A673 (cell line): ENCODE measurements around the gene TXN2. TPM values are rescaled to one million over a fixed set of nuclear protein-coding genes. Genes with fewer than 3 reads are reported as not detected.
"Not testable (repeated sequence)": the region's sequence is repeated elsewhere in the genome, so short reads cannot be mapped to it uniquely, and the experiment has no call there.

Source experiments
- BruUV-seq: library from RNA; stranded (reverse); fragments of 400-500 nt; replicated peaks from 2 replicates; lab custom pipeline; 2021; lab: Mats Ljungman, UMichigan
- CTCF ChIA-PET: fragments of 300-600 bp; sonication (Branson Sonifier 250); formaldehyde crosslinking; loops from one replicate; lab custom pipeline; 2022; ENCODE audit warnings: antibody characterized with exemption; lab: Charles Lee
- POLR2A ChIA-PET: fragments of 300-600 bp; sonication (Branson Sonifier 250); formaldehyde crosslinking; loops from one replicate; lab custom pipeline; 2022; ENCODE audit warnings: antibody characterized with exemption; ENCODE audit not compliant: low non-redundant PET; lab: Charles Lee
- DNase-seq: peaks from one replicate; pipeline ENCODE4 v3.0.0-alpha.2; 2015; ENCODE audit warnings: low spot score
- H3K27ac ChIP-seq: fragments of 200-600 bp; sonication (generic); 2 replicates; pipeline ENCODE4 v1.5.1; 2016; ENCODE audit warnings: mixed run types, low read depth, mild to moderate bottlenecking, mixed read lengths, antibody characterized with exemption, low read length; ENCODE audit not compliant: poor library complexity, severe bottlenecking
- H3K27me3 ChIP-seq: fragments of 200-600 bp; sonication (generic); replicated peaks from 2 replicates; pipeline ENCODE4 v1.6.1; 2017; ENCODE audit warnings: mixed run types, low read depth, mild to moderate bottlenecking, mixed read lengths, antibody characterized with exemption, low read length; ENCODE audit not compliant: insufficient read depth, poor library complexity
- H3K36me3 ChIP-seq: fragments of 200-600 bp; sonication (generic); 2 replicates; pipeline ENCODE4 v1.6.1; 2016; ENCODE audit warnings: mixed run types, mild to moderate bottlenecking, mixed read lengths, antibody characterized with exemption, low read length; ENCODE audit not compliant: insufficient read depth, poor library complexity, severe bottlenecking
- H3K4me1 ChIP-seq: fragments of 200-600 bp; sonication (generic); 2 replicates; pipeline ENCODE4 v1.6.1; 2017; ENCODE audit warnings: mixed run types, mild to moderate bottlenecking, mixed read lengths, antibody characterized with exemption, low read length; ENCODE audit not compliant: insufficient read depth, poor library complexity, severe bottlenecking
- H3K4me3 ChIP-seq: fragments of 200-600 bp; sonication (generic); 2 replicates; pipeline ENCODE4 v1.5.1; 2016; ENCODE audit warnings: low read depth, mixed run types, mild to moderate bottlenecking, mixed read lengths, low read length; ENCODE audit not compliant: poor library complexity, severe bottlenecking
- H3K9me3 ChIP-seq: fragments of 200-600 bp; sonication (generic); 2 replicates; pipeline ENCODE4 v1.6.1; 2016; ENCODE audit warnings: mixed run types, low read depth, mild to moderate bottlenecking, mixed read lengths, antibody characterized with exemption, low read length; ENCODE audit not compliant: poor library complexity, severe bottlenecking
- CTCF ChIP-seq: fragments of 300-800, 200-600 bp; sonication (generic); conservative IDR thresholded peaks from 2 replicates; pipeline ENCODE4 v1.5.1; 2017; ENCODE audit warnings: low read depth, mild to moderate bottlenecking, antibody characterized with exemption, low read length, moderate library complexity, mixed read lengths
- EZH2 ChIP-seq: fragments of 200-600 bp; sonication (generic); IDR thresholded peaks from 2 replicates; pipeline ENCODE4 v1.6.1; 2017; ENCODE audit warnings: borderline replicate concordance, low read depth, mild to moderate bottlenecking, mixed read lengths, antibody characterized with exemption, low read length; ENCODE audit not compliant: poor library complexity, severe bottlenecking
- intact Hi-C: fragments of 100-400 bp; cut with micrococcal nuclease; formaldehyde crosslinking; loops from one replicate; pipeline ENCODE4 v1.10.0; 2022; ENCODE audit not compliant: unreplicated experiment
- total RNA-seq: library from RNA; stranded (reverse); gene quantifications from 2 replicates; pipeline ENCODE4 v1.2.3, GENCODE V29; 2021

TXN2 gene
- total RNA-seq, 1 experiment from 2014 or later, result 85.4 TPM

DNA sequence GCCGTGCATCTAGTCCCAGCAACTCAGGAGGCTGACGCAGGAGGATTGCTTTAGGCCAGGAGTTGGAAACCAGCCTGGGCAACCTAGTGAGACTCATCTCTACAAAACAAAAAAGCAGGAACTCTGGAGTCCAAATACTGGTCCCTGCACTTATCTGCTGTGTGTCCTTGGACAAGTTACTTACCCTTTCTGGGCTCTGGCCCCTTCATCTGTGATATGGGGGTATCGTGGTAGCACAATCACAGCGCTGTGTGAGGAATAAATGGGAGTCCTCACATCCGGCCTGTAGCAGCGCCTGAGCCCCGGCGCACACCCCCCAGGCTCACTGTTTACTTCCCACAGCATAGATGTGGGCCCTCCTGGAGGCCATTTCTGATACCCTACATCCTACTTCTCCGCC, 49.5 kb downstream of the TXN2 start:
- BruUV-seq, result no TSS peak
- intact Hi-C loops, result no loop called here
- no peaks in the 10 kb centered on the region for H3K4me1 ChIP-seq
- no peak overlapping the region for H3K27ac ChIP-seq
- H3K4me3 ChIP-seq, result no peak overlapping the region
- ChIA-PET POLR2A (no interaction called here), CTCF (no interaction called here)
- no peaks in the 10 kb centered on the region for H3K36me3 ChIP-seq
- H3K27me3 ChIP-seq, result no peaks in the 10 kb centered on the region
- H3K9me3 ChIP-seq, result no peaks in the 10 kb centered on the region
- DNase-seq, result no peak
- no peak for TF ChIP-seq EZH2
- no peak for TF ChIP-seq CTCF

DNA sequence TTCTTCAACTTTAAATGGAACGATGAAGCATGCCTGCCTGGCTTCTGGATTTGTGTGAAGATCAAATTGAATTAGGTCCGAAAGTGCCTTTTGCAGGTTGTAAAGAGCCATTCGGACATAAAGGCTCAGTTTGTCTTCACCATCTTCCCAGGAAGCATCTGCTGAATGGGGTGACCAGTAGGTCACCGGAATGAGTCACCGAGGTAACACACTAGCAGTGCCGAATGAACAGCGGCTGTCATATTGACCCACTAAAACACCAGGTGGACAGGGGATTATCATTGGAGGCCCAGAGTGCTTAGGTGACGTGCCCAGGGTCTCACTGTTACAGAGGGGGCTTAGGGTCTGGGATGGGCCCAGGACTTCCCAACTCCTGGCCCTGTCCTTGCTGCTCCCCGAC, 50.6 kb downstream of the TXN2 start:
- Histone ChIP-seq H3K4me1 (peaks cover 6% of the 10 kb centered on the region), H3K36me3 (no peaks in the 10 kb centered on the region), H3K4me3 (no peak overlapping the region), H3K27ac (no peak overlapping the region), H3K9me3 (no peaks in the 10 kb centered on the region), H3K27me3 (no peaks in the 10 kb centered on the region)
- intact Hi-C loops, result no loop called here
- ChIA-PET CTCF (interaction anchor here (0.7 kb wide), 1 partner anchor 26 kb away, joined by 3 read pairs; no protein-coding TSS in a partner anchor), POLR2A (no interaction called here)
- BruUV-seq, result no TSS peak
- no peak for TF ChIP-seq EZH2
- TF ChIP-seq CTCF, result no peak
- no peak for DNase-seq

- CTCF ChIA-PET, H3K9me3 ChIP-seq, H3K4me3 ChIP-seq, H3K27ac ChIP-seq, POLR2A ChIA-PET, H3K4me1 ChIP-seq, H3K27me3 ChIP-seq, intact Hi-C loops, DNase-seq, H3K36me3 ChIP-seq, BruUV-seq: not testable (repeated sequence)
Measured at GRCh38 chr22:36427952-36428351, 53.5 kb downstream of the TXN2 start.

DNA sequence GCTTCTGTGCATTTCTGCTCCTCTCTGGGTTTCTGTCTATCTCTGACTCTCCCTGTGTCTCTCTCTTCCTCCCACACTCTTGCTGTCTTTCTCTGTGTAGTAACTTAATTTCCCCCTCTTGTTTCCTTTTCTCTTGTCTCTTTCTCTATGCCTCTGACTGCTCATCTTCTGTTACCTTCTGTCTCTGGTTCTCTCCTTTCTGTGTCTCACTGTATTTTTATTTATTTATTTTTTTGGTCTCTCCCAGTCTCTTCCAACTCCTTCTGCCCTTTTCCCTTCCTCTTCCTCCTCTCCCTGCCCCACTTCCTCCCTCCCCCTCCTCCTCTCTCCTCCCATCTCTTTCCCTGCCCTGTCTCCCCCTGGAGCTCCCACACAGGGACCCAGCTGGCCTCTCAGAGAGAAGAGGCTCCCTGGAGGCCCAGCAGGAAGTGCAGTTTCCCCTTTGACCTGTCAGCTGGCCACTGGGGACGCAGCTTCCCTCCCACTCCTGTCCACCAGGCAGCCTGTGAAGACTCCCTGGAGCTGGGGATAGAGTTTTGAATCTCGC, 55.4 kb downstream of the TXN2 start:
- CTCF ChIA-PET, result no interaction called here
- Histone ChIP-seq H3K27ac (peak overlapping the region; percentile 32), H3K27me3 (no peaks in the 10 kb centered on the region), H3K9me3 (no peaks in the 10 kb centered on the region), H3K4me3 (no peak overlapping the region), H3K4me1 (peaks cover 6% of the 10 kb centered on the region), H3K36me3 (no peaks in the 10 kb centered on the region)
- intact Hi-C loops, result no loop called here
- POLR2A ChIA-PET, result no interaction called here
- TF ChIP-seq CTCF (no peak), EZH2 (no peak)
- BruUV-seq, result no TSS peak
- DNase-seq, result no peak
